GM21619 (cell line): ENCODE data around the gene ZMYND8.
"Not testable (repeated sequence)": the region's sequence is repeated elsewhere in the genome, so short reads cannot be mapped to it uniquely, and the experiment has no call there.

Experiments
- ATAC-seq: cut with Tn5 transposase; IDR thresholded peaks from one replicate; pipeline ENCODE4 v1.9.1; 2021; ENCODE audit not compliant: unreplicated experiment

ZMYND8 gene

DNA sequence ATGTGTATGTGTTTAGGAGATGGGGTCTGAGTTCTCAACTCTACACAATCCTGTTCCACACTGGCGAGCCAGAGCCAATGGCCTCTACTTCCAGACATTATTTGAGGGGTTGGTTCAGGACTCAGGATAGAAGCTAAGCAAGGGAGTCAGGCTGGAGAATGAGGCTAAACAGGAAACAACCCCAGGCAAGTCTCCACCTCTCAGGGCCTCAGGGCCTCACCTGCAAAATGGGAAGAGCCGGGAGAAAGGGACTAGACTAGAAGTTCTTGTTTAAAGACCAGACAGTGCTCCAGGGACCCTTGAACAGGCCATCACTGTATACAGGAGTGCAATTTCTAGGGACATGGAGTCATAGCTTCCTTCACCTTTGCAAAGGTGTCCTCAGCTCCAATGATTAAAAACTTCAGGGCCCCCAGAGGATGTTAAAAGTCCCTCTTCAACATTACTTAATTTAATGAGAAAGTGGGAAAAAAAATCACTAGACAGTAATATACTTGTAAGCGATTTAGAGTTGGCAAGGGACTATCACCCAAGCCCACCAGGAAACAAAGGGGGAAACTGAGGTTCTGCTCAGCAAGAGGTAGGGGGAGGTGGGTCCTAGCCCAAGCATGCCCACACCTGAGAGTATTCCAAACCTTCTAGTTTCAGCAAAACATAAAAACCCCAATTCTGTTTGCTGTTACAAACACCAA, 41.7 kb downstream of the ZMYND8 start:
- ATAC-seq: no peak

DNA sequence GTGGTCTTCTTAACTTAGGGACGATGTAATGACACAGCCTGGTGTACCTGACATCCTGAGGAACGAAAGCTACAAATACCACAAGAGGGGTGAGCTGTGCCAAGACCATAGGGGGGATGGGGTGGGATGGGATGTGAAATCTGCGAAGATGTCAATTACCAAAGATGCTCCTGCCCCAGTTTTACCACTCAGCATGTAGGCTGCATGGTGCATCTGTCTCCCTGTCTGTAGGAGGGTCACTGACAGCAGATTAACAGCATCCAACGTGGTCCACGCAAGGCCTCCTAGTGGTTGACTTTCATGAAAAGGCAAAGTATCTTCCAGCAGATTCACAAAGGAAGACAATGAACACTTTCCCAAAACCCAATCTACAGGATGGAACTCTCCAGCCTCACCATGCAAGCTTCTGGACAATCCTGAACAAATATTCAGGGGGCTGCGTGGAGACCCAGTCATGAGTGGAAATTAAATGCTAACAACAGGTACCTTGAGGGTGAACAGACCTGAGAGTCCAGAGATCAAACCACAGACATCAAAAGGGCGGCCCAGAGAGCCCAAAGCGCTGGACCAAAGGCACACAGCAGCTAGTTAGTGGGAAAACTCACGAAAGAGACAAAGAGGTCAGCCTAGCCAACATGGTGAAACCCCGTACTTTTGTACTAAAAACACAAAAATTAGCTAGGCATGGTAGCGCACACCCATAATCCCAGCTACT, 44.4 kb downstream of the ZMYND8 start:
- ATAC-seq: no peak

DNA sequence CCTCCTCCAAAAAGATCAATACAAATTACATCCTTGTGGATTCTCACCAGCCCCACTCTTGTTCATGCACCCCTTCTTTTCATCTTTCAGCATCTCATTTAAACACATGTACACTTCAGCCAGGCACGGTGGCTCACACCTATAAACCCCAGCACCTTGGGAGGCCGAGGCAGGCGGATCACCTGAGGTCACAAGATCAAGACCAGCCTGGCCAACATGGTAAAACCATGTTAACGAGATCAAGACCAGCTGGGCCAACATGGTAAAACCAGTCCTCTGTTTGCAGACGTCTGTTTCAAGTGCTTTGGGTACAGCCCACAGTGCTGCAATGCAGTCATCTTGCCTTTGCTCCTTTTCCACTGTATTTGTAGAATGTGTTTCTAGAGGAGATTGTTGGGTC, 45.3 kb downstream of the ZMYND8 start:
- no peak for ATAC-seq

DNA sequence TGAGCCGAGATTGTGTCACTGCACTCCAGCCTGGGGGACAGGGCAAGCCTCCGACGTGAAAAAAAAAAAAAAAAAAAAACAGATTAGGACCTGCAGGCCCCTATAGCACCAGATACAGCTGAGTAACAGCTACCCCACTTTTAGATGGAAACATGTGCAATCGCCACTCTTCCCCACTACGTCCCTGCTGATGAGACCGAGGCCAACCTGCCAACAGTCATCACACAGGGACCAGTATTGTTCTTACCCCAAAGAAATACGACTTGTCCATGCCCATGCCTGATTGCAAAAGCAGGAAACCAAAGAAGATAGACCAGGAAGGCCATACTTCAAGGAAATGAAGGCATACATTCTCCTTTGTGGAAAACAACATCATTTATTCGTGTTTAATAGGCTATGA, 45.8 kb downstream of the ZMYND8 start:
- no peak for ATAC-seq

DNA sequence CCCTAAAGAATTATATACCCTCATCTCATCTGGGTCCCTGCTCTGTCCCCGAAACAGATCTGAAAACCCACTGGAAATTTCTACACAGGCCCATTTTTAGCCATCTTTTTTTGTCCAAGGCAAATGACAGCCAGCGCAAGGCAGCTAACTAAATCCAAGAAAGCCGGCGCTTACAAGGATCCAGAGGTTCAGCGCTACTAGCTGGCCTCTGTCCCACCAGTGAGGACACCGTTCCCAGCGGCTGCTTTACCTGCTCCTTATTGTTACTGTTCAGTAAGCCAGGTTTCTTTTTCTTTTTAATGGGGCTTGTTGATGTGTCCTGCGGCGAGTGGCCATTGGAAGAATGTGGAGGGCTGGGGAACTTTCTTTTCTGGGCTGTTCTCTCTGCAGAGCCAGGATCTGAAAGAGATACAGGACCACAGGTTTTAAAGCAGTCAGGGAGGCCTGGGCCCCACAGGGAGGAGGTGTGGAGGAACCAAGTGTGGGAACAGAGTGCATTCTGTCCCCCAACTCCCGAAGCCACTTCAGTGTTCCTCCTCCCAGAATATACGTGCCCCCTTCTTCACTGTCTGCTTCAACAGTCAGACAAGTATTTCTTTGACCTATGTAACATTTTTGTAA, 46.6 kb downstream of the ZMYND8 start:
- no peak for ATAC-seq

DNA sequence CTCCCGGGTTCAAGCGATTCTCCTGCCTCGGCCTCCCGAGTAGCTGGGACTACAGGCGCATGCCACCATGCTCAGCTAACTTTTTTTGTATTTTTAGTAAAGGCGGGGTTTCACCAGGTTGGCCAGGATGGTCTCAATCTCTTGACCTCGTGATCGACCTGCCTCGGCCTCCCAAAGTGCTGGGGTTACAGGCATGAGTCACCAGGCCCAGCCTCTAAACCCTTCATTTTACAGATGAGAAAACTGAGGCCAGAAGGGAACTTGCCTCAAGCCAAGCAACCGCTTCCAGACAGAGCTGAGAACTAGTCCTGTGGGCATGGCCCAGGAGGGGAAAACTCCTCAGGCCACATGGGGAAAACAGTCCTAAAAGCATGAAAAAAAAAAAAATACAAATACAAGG, 47.1 kb downstream of the ZMYND8 start:
- no peak for ATAC-seq

DNA sequence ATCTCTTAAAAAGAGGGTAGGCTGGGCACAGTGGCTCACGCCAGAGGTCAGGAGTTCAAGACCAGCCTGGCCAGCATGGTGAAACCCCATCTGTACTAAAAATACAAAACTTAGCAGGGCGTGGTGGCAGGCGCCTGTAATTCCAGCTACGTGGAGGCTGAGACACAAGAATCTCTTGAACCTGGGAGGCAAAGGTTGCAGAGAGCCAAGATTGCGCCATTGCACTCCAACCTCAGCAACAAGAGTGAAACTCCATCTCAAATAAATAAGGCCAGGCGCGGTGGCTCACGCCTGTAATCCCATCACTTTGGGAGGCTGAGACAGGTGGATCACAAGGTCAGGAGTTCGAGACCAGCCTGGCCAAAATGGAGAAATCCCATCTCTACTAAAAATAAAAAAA, 48.9 kb downstream of the ZMYND8 start:
- not testable (repeated sequence) for ATAC-seq

DNA sequence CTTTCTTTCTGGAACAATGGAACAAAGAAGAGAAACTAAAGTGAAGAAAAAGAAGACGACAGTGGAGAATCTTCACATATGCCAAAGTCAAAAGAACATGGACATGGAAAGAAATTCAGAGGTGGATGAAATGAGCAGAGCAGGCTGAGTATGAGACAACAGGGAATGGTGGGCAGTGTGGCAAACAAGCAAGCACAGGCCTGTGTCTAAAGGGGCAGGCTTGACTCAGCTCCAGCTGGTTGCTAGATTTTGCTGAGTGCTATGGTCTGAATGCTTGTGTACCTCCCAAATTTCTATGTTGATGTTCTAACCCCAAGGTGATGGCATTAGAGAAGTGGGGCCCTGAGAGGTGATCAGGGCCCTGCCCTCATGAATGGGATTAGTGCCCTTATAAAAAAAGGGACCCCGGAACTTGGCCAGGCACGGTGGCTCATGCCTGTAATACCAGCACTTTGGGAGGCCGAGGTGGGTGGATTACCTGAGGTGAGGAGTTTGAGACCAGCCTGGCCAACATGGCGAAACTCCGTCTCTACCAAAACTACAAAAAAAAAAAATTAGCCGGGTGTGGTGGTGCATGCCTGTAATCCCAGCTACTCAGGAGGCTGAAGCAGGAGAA, 49.6 kb downstream of the ZMYND8 start:
- no peak for ATAC-seq

DNA sequence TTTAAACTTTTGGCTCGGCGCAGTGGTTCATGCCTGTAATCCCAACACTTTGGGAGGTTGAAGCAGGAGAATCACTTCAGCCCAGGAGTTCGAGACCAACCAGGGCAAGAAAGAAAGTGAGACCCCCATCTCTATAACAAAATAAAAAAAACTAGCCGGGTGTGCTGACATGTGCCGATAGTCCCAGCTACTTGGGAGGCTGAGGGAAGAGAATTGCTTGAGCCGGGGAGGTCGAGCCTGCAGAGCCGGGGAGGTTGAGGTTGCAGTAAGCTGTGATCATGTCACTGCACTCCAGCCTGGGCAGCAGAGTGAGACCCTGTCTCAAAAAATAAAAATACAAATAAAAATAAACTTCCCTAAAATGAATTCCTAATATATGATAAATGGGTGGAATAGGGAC, 50.4 kb downstream of the ZMYND8 start:
- no peak for ATAC-seq

DNA sequence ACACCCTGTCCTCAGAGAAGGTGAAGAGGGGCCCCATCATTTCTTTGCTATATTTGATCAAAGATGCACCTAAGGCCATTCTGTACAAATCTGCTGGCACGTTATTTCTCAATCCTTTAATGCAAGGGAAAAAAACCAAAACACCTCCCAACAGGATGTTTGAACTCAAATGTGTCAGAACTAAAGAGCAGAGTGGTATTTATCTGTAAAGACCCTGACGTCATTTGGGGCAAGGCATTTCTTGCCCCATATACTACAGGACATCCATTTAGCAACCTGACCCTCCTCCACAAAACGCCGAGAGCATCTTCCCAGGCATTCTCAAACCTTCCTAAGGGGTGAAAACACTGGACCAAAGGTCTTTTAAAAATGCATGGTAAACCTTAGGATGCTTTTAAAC, 50.8 kb downstream of the ZMYND8 start:
- no peak for ATAC-seq

DNA sequence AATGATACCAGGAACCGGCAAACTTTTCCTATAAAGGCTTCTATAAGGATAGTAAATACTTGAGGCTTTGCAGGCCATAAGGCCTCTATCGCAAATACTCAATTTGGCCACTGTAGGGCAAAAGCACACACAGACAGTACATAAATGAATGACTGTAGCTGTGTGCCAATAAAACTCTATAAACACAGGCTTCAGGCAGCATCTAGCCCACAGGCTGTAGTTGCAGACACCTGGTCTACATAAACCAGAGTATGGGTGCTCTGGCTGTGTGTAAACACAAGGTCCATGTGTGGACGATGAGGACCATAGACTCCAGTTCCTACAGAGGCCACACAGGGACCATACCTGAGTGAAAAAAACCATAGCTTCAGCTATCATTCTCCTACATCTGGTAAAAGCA, 52.2 kb downstream of the ZMYND8 start:
- no peak for ATAC-seq

DNA sequence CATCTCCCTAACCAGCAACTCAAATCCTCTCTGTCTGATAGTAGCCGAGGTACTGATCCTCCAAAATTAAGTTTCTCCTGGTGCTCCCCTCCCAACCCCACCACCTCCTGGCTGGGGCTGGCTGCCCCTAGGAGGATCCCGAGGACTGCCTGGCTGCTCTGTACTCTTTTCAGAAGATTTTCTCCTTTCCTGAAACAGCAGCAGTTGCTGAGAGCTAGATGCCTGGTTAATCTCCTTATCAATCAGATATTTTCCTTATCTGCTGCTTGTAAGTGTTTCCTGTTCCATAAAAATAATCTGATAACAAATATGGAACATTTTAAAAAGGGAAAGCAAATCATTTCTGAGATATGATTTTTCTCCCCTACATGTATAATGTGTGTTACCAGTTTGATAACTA, 52.8 kb downstream of the ZMYND8 start:
- no peak for ATAC-seq

DNA sequence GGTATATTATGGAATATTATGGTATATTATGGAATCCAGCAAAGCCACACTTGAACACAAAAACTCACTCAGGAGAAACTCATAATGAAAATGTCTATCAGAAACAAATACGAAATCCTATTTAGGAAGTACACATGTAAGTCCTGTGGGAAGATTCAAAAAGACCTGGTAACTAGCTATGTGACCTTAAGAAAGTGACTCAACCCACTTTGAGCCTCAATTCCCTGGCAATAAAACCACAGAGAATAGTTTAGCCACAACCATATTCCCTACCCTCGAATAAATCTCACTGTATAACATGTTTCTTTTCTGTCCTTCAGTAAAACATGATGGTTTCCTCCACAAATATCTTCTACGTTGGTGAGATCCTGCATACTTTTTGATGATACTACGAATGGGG, 56.4 kb downstream of the ZMYND8 start:
- ATAC-seq: no peak

DNA sequence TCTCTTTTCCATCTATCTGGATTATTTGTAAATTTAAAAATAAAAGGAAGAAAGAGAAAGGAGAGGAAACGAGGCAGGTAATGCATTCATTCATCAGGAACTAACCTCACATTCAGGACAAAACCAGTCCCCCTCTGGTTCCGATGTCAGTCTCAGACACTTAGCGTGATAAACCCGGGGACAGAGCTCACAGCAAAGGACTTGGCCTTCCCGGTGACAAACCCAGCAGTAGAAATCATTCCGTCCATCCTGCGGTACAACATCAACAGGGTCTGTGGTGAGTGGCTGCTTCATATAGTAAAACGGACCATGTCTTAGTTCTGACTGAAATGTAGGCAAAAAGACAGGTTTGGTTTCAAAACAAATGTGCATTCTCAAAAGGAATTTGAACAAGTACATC, 57.9 kb downstream of the ZMYND8 start:
- no peak for ATAC-seq

DNA sequence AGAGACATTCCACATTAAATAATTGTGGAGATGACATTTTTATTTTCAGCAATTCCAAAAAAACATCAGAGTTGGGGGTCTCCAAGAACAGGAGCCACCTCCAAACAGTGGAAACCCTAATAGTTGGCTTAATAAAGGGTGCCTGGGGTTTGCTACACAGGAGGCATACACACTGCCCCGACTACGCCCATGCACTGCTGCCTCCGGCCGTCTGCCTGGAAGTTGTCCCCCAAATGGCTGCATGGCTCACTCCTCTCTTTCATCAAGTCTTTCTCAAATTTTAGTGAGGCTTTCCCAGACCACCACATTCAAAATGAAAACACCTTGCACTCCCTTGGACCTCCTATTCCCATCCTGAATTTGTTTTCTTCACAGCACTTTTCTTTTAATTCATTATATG, 58.8 kb downstream of the ZMYND8 start:
- ATAC-seq: no peak

DNA sequence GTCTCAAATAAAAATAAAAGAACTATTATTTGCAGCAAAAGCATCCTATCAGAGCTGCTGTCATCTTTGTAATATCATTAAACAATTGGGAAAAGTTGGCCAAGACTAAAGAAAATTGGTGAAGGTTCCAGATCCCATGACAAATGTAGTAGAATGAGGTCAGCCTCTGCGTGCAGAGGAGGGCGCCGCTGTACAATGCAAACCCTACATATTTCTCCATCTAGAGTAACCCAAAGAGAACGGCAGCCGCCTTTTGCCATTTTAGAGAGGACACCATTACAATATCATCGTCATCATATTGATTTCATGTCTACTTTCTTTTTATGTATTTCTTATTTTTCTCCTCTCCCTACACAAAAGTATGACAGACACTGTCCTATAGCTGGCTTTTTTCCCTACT, 59.5 kb downstream of the ZMYND8 start:
- no peak for ATAC-seq

DNA sequence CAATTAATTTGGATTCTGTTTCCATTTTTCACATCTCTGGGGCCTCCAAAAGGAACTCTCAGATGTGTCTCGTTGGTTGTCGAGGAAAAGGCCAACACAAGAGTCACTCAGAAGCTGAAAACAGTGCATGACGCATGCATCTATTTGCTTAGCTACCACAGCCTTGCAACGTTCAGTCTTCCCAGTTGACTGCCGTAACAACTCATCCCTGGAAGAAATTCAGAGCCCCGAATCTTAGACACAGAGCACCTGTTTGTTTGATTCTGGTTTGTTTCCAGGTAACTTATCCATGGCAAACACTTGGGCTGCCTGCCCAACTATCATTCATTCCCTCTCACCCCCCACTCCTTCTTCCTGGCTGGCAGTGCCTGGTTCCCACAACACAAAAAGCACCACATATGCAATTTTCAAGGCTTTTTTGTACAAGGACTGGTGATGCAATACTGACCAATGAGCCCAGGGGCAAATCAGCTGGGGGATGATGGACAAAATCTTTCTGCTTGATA, 60.5 kb downstream of the ZMYND8 start:
- ATAC-seq: no peak

DNA sequence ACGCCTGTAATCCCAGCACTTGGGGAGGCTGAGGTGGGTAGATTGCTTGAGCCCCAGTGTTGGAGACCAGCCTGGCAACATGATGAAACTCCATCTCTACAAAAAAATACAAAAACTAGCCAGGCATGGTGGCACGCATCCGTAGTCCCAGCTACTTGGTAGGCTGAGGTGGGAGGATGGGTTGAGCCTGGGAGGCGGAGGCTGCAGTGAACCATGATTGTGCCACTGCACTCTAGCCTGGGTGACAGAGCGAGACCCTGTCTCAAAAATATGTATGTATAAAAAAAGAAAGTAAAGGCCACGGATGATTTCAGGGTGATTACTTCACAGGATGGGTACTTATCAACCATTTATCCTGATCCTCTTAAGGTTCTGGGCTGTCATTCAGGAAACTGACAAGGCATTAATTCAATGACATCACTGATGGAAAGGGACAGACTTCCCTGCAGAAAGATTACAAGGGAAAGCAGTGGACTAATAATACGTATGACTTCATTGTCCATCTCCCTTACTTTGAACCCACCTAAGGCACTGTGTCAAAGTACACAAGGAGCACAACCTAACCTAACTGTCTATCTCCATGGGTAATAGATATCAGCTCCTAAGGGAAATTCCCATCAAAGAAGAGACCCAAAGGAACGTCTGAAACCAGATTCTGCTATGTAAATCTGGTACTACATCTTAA, 61.2 kb downstream of the ZMYND8 start:
- ATAC-seq: no peak

DNA sequence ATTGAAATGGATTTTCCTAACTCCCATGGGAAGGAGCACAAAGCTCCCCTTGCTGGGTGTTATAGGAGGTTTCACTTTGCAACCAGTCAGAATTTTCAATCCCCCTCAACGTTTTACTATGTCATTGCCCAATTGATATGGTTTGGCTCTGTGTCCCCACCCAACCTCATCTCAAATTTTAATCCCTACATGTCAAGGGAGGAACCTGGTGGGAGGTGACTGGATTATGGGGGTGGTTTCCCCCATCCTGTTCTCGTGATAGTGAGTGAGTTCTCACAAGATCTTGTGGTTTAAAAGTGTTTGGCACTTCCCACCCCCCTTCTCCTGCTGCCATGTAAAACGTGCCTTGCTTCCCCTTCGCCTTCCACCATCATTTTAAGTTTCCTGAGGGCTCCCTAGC, 62.9 kb downstream of the ZMYND8 start:
- no peak for ATAC-seq

DNA sequence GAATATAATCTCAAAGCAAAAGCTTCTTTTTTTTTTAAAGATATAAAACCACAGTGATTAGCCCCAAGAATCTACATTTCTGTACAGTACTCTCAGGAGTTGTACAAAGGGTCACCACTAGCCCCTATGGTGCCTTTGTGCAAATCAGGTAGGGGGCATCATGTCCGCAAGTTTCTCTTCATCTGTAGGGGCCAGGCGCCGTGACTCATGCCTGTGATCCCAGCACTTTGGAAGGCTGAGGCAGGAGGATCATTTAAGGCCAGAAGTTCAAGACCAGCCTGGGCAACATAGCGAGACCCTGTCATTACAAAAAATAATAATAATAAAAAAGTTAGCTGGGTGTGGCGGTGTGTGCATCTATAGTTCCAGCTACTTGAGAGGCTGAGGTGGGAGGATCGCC, 63.9 kb downstream of the ZMYND8 start:
- ATAC-seq: no peak
